Stimulated activated CD8-positive, alpha-beta memory T cell treated with anti-CD3 and anti-CD28 coated beads, Interleukin-7, amount 100 ng/mL, for 48 hours (primary cell): ENCODE results near the gene FOXJ3.

Experiments used
- DNase-seq, 2 donors: peaks; one replicate each; pipeline ENCODE4 v3.0.0-alpha.2; 2020; ENCODE audit warnings: low read depth in 1 of 2; ENCODE audit errors: extremely low read depth in 1 of 2

FOXJ3 gene

DNA sequence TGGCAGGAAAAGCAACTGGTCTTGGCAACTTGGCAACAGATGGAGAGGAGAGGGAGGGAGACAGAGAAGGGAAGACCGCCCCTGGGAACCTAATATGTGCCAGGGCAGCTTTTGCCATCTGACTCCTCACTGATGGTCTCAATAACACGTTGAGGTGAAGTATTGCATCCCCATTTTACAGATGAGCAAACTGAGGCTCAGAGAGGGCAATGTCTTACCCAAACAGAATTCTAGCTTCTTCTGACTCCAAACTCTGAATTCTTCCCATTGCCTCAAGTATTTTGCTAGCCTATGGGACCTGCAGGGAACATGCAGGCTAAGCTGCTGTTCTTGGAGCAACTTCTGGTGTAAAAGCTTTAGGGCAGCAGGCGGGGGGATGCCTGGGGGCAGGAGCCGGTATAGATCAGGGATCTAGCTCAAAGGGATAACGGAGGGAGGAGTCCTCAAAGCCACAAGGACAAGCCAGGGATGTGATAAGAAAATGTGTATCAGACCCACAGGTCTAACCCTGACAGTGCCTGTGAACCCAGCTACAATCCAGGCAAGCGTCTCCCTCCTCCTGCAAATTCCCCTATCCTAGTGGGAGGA is 163.3 kb downstream of the FOXJ3 start:
- DNase-seq: no peak

DNA sequence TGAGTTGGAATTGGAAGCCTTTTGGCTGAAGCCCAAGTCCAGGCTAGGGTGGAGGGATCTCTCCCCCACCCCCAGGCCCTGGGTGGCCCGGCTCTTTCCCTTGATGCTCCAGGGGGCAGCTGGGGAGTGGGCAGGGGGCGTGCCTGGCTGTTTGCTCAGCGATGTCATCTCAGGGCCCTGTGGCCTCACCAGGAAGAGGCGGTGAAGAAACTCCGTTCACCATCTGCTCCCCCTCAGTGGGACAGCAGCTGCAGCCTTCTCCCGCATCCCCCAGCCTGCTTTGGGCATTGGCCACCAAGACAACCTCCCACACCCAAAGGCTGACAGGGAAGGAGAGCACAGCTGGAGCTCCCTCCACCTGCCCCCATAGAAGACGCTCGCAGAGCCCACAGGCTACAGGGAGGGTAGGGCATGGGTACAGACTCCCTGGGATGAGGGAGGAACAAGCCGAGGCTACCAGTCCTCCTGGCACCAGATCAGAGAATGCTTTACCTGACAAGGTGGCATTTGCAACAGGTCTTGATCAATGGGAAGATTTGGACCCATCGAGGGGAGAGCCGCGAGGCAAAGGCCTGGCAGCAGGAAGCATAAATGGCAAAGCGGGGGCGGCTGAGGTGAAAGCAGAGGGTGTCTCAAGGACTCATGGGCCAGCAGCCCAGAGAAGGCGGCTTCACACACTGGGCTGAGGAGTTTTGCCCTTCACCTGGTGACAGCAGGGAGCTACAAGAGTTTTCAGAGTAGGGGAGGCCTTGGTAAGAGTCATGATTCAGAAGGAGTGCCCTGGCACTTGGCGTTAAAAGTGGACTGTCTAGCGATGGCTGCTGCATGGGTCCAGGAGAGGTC is 164.0 kb downstream of the FOXJ3 start:
- DNase-seq: no peak

GRCh38 chr1:42168763-42169162 is 166.3 kb downstream of the FOXJ3 start:
- no peak for DNase-seq

- no peak for DNase-seq
These were observed 166.7 kb downstream of the FOXJ3 start for GRCh38 chr1:42168391-42168670.

DNA sequence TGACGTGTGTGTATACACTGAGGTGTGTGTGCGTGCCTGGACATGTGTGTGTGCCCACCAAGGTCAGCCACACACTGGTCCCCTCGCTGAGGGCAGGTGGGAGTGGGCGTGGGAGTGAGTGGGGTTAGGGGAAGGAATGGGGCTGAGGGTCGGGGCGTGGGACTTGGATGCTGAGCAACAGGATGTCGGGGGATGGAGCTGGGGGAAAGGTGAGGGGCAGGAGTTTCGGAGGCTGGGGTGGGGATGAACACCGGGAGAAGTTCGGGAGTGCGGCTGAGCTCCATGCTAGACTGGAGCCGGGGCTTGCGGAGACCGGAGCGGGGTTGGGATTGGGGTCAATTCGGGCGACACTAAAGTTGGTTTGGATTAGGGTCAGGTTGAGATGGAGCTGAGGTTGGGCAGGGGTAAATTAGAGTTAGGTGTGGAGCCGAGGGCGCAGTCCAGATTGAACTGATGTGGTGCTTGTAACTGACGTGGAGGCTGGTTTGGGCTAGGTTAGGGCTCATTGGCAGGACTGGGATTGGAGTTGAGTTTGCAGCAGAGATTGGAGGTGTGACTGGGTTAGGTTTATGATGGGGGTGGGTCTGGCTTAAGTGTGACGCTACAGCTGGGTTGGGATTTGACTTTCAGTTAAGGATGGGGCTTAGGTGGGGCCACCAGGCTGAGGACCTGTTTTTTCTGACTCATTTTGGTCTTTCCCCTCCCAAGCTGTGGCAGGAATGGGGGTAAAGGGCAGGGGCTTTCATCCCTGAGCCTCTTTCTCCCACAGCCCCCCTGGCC is 167.2 kb downstream of the FOXJ3 start:
- DNase-seq: no peak

DNA sequence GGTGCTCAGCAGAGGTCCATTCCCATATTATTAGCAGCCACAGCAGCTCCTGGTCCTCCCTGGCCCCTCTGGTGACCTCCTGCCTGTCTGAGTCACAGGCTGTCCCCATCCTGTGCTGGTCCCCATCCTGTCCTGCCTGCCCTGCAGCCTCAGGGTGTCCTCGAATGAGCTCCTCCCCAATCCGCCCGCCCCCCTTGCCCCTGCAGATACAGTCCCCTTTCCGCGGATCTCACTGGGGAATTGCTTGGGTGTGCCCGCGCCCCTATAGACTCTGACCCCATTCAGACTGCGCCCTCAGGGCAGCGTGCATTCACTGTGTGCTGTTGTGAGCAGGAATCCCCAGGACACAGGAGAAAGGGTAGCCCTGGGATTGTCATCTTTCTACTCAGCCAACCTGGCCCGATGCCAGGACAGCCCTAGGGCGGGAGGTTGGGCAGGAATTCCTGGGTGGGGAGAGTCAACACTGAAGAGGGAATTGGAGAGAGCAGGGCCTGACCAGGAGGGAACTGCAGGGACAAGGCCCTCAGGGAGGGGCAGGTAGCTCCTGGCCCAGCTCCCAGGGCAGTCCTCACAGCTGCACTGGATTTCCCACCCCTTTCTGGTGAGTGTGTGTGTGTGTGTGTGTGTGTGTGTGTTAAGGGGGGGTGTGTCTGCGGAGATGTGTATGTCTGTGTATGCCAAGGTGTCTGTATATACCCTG is 169.4 kb downstream of the FOXJ3 start:
- DNase-seq: no peak

DNA sequence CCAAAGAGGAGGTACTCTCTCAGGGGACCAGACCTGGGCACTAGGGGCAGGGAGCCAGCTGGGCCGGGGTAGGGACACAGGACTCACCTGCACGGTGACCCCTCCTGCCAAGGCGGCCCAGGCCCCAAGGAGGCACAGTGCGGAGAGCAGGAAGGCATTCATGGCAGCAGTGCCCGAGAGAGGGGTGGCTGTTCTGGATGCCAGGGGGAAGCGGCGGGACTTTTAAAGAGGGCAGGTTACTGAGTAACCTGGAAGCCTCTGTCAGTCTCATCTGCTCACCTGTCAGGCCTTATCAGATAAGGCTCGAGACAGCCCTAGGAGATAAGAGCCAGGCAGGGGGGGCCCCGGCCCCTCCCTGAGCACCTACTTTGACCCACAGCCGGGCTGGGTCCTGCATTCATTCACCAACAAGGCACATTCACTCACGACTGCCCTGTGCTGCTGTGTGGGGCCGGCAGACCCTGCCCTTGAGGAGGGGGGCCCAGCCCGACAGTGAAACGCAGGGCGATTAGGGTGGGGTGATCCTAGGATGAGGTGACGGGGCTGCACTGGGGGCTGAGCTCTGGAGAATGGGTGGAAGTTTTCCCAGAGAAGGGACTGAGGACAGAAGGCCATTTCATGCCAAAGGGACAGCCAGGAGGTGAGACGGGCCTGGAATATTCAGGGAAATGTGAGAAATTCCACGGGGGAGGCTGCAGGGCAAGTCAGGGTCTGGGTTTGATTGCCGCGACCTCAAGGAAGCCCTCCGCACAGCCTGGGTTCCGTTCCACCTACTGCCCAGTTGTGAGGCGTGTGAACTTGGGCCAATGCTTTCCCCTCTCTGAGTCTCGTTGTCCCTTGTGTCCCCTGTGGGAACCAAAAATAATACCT is 170.2 kb downstream of the FOXJ3 start, which contains the start of gene GUCA2A:
Gene GUCA2A, minus strand, starts transcription at position 195 of the 870 bp plus-strand sequence. Its CDS starts 33 bp downstream, at position 162.
- no peak for DNase-seq

DNA sequence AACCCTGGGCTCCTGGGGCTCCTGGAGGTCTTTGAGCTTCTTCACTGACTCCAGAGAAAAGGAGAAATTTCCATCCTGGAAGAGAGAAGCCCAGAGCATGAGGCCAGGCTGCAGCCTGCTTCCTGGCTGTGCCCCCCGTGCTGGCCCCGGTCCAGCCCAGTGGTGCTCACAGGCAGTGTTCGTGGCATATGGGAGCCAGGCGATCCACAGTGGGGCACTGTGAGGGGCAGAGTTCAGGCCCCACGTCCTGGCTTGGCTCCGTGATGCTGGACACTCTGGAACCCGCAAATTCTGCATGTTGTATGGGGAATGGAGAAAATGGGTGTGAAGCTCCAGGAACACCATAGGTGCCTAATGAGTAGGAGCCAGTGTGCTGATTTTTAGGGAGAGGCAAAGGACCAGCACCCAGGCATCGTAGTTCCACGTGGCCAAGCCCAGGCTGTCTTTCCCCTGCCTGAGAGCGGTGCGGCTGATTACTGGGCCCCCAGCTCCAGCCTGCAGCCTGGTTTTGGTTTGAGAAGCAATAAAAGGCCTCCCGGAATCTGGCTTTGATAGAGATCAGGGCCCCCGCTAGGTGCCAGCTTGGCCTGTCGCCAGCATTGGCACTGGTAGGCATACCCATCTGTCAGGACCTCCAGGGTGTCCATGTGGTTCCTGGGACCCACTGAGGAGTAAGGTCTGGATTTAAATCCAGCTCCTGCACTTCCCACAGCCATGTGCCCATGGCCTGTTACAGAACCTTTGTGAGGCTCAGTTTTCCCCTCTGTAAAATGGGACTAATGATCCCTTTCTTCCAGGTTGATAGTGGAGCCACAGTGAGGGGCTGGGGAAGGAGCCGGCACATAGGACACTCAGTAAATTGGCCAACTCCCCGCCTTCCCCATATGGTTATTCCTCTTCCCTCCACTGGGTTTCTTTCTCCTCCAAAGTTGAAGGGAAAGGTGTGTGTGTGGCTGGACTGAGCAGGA is 171.2 kb downstream of the FOXJ3 start:
- no peak for DNase-seq

DNA sequence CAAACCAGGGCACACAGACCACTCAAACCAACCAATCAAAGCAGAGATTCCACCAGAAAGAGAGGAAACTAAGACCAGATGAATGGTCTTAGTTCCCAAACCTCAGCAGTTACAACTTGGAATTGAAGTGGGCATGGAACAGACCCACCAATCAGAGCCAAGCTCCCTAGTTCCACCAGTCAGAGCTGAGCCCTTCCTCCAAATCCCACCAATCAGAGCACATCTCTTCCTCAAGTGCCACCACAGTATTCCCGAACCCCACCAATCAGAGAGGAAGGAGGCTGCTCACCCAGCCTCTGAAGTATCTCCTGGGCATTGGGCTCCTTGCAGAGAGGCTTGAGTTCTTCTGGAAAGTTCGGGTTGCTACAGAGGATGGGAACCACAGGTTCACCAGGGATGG is 171.9 kb downstream of the FOXJ3 start:
- DNase-seq: no peak

- no peak for DNase-seq
These were observed 172.9 kb downstream of the FOXJ3 start for GRCh38 chr1:42162181-42162580.

GRCh38 chr1:42158189-42158588 is 176.8 kb downstream of the FOXJ3 start:
- DNase-seq: no peak

- DNase-seq: no peak
These were observed 177.4 kb downstream of the FOXJ3 start for GRCh38 chr1:42157667-42158066.

- DNase-seq: no peak
These were observed 179.7 kb downstream of the FOXJ3 start for GRCh38 chr1:42155362-42155761.

DNA sequence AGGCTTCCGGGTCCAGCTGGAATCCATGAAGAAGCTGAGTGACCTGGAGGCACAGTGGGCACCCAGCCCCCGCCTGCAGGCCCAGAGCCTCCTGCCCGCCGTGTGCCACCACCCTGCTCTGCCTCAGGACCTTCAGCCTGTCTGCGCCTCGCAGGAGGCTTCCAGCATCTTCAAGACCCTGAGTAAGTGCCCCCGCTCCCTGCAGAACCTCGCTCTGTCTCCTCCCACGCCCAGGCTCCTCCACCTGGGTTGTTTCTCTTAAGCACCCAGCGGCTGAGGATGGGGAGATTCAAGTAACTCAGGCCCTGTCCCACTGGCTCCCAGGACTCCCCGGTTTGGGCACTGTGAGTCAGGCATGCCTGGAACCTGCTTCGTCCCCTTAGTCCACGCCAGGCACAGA is 180.3 kb downstream of the FOXJ3 start:
- no peak for DNase-seq

DNA sequence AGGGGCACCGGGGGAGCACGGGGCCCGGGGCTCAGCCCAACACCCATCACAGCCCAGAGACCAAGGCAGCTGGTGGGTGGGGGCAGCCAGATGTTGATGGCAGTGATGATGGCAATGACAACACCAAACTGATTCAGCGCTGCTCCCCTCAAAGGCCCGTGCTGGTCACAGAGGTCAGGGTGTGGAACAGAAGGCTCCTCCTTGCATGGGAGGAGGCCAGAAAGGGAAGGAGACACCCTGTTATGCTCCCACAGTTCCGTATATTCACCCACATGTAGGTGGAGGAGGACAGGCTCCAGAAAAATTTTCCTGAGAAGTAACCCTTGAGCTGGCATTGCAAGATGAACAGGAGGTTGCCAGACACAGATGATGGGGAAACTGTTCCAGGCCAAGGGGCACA is 181.4 kb downstream of the FOXJ3 start:
- no peak for DNase-seq

DNA sequence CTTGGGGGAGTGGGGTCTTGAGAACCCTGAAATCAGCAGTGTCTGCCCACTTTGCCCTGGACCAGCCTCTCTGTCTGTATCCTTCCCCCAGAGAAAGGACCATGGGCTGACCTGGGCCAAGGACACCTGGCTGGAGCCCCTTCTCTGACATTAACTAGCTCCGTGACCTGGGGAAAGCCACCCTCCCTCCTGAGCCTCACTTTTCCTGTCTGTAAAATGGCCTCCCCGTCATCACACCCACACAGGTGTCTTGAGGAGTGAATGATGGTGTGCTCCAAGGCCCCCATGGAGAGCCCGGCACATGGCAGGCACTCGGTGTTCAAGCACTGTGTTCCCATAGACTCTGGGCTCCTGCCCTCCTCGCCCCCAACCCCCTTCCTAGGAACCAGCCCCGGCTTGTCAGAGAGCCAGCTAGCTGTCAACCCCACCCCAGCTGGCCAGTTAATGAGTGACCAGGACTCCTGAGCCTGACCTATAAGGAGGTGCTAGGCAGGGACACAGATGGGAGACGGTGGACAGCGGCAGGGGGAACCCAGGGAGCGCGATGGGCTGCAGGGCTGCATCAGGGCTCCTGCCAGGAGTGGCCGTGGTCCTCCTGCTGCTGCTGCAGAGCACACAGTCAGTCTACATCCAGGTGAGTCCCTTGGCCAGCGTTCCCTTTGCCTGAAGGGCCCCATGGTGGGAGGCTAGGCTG is 182.0 kb downstream of the FOXJ3 start, which contains the start of gene GUCA2B:
Gene GUCA2B, plus strand, starts transcription at position 504 of the 694 bp plus-strand sequence. Its CDS starts 41 bp downstream, at position 545.
- DNase-seq: no peak

GRCh38 chr1:42152119-42152518 is 182.9 kb downstream of the FOXJ3 start:
- DNase-seq: no peak

DNA sequence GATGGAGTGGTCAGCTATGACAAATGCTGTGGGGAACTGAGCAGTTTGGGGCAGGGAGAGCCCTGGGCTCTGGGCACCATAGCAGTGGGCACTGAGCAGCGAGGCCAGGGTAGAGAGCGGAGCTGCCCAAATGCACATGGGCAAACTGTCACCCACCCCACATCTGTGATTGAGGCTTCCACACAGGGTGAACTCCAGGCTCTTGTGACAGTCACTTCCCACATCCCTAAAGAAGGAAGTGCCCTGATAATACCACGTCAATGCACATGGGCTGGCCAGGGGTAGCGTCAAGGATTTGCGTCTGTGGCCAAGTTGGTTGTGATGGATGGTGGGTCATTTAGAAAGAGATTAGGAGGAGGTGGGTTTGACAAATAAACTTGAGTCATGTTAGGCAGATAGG is 184.4 kb downstream of the FOXJ3 start:
- DNase-seq: no peak
